Neuronal stem cell (in vitro differentiated cells): Measurements from ENCODE around the gene DAPK1.
A peak's percentile ranks its signal among the peaks of the same experiment; 100 is the strongest.

Source experiments
- DNase-seq: peaks from one replicate; pipeline ENCODE4 v3.0.0-alpha.2; 2013; ENCODE audit warnings: low spot score
- H2AFZ ChIP-seq: one replicate; pipeline ENCODE4 v1.6.1; 2013; ENCODE audit warnings: mild to moderate bottlenecking, low read length, inconsistent platforms
- H2AK5ac ChIP-seq: 2 replicates; pipeline ENCODE4 v1.6.1; 2013; ENCODE audit warnings: low read depth, mild to moderate bottlenecking, inconsistent platforms, low read length, moderate library complexity, mixed read lengths
- H2BK120ac ChIP-seq: 2 replicates; pipeline ENCODE4 v1.6.1; 2013; ENCODE audit warnings: low read depth, mild to moderate bottlenecking, inconsistent platforms, low read length, moderate library complexity, mixed read lengths
- H2BK12ac ChIP-seq: one replicate; pipeline ENCODE4 v1.6.1; 2013; ENCODE audit warnings: low read length, inconsistent platforms
- H2BK15ac ChIP-seq: 2 replicates; pipeline ENCODE4 v1.6.1; 2013; ENCODE audit warnings: mild to moderate bottlenecking, low read length, inconsistent platforms, mixed read lengths
- H2BK5ac ChIP-seq: one replicate; pipeline ENCODE4 v1.6.1; 2013; ENCODE audit warnings: inconsistent platforms, mild to moderate bottlenecking, low read length, moderate library complexity
- H3K14ac ChIP-seq: one replicate; pipeline ENCODE4 v1.6.1; 2013; ENCODE audit warnings: low read length, inconsistent platforms
- H3K18ac ChIP-seq: 2 replicates; pipeline ENCODE4 v1.6.1; 2013; ENCODE audit warnings: low read length, inconsistent platforms
- H3K23ac ChIP-seq: 2 replicates; pipeline ENCODE4 v1.6.1; 2013; ENCODE audit warnings: low read depth, mild to moderate bottlenecking, mixed read lengths, low read length, inconsistent platforms; ENCODE audit not compliant: poor library complexity
- H3K27ac ChIP-seq: replicated peaks from 3 replicates; pipeline ENCODE4 v1.5.1; 2013; ENCODE audit warnings: low read length, inconsistent platforms
- H3K27me3 ChIP-seq, 3 experiments: 2 replicates each; pipeline ENCODE4 v1.6.1; 2013; ENCODE audit warnings: low read length in 3 of 3, mild to moderate bottlenecking in 2 of 3, inconsistent platforms in 1 of 3, low read depth in 1 of 3, mixed read lengths in 1 of 3, moderate library complexity in 1 of 3; ENCODE audit not compliant: control insufficient read depth in 3 of 3, insufficient read depth in 3 of 3
- H3K36me3 ChIP-seq, 2 donors: replicated peaks in 1 of 2; 2 replicates each; pipeline ENCODE4 v1.6.1; 2013; ENCODE audit warnings: low read length in 2 of 2; ENCODE audit not compliant: control insufficient read depth in 2 of 2, insufficient read depth in 2 of 2
- H3K4ac ChIP-seq: 2 replicates; pipeline ENCODE4 v1.6.1; 2013; ENCODE audit warnings: inconsistent platforms, mild to moderate bottlenecking, low read length, moderate library complexity
- H3K4me1 ChIP-seq, 2 donors: 1 replicate in 1 of 2; 2 replicates in 1 of 2; pipeline ENCODE4 v1.6.1; 2013; ENCODE audit warnings: low read length in 2 of 2, low read depth in 1 of 2; ENCODE audit not compliant: control insufficient read depth in 2 of 2, insufficient read depth in 1 of 2
- H3K4me2 ChIP-seq: one replicate; pipeline ENCODE4 v1.6.1; 2013; ENCODE audit warnings: mild to moderate bottlenecking, low read length, inconsistent platforms; ENCODE audit not compliant: insufficient read depth, poor library complexity, severe bottlenecking
- H3K4me3 ChIP-seq, 2 donors: 2 replicates each; pipeline ENCODE4 v1.5.1; 2013; ENCODE audit warnings: low read length in 2 of 2, mild to moderate bottlenecking in 2 of 2, inconsistent platforms in 1 of 2, moderate library complexity in 1 of 2
- H3K79me1 ChIP-seq: one replicate; pipeline ENCODE4 v1.6.1; 2013; ENCODE audit warnings: low read depth, mild to moderate bottlenecking, inconsistent platforms, low read length, moderate library complexity
- H3K9ac ChIP-seq: one replicate; pipeline ENCODE4 v1.6.1; 2013; ENCODE audit warnings: mild to moderate bottlenecking, low read depth, low read length, inconsistent platforms; ENCODE audit not compliant: poor library complexity
- H3K9me3 ChIP-seq, 2 donors: replicated peaks in 1 of 2; 2 replicates each; pipeline versions ENCODE3 to v1.6.1; 2013; ENCODE audit warnings: low read length in 2 of 2, mild to moderate bottlenecking in 2 of 2, inconsistent platforms in 1 of 2, low read depth in 1 of 2, mixed read lengths in 1 of 2, moderate library complexity in 1 of 2; ENCODE audit not compliant: control insufficient read depth in 2 of 2, insufficient read depth in 1 of 2
- H4K8ac ChIP-seq: one replicate; pipeline ENCODE4 v1.6.1; 2013; ENCODE audit warnings: low read depth, mild to moderate bottlenecking, inconsistent platforms, low read length, moderate library complexity
- H4K91ac ChIP-seq: one replicate; pipeline ENCODE4 v1.6.1; 2013; ENCODE audit warnings: low read length, low read depth, mild to moderate bottlenecking, inconsistent platforms; ENCODE audit not compliant: poor library complexity
- WGBS, 2 donors: extraction: QIAGEN DNeasy Blood & Tissue Kit; methylation state at CpG; one replicate each; pipeline ENCODE4 v1.1.7; 2013; ENCODE audit warnings: missing lambda C conversion rate in 2 of 2, mixed read lengths in 1 of 2; ENCODE audit not compliant: insufficient read length in 2 of 2, insufficient replicate concordance in 1 of 2; ENCODE audit errors: extremely low coverage in 2 of 2; 5-methylcytosine and 5-hydroxymethylcytosine counted together

Gene DAPK1

DNA sequence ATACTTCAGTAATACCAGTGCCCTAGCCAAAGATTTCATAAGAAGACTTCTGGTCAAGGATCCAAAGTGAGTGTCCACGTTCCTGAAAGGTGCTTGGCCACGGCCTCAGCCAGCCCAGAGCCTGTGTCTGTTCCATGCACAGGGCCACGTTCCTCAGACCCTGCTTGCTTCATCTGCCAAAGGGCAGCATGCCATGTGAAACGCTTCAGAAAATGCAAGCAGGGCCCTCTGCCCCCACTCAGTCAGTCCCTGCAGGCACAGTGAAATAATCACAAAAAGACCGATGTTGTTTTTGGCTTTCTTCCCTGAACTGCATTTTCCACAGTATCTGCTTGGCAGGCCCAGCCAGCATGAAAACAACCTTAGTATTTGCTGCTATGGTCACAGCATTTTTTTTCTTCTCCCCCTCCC is 142.7 kb downstream of the DAPK1 start:
- Histone ChIP-seq H3K9me3 (no peaks in the 10 kb centered on the region), H3K23ac (no peak overlapping the region), H3K79me1 (peaks cover 2% of the 10 kb centered on the region), H4K8ac (no peak overlapping the region), H2BK15ac (no peak overlapping the region), H3K27me3 (no peaks in the 10 kb centered on the region), H2AFZ (no peak overlapping the region), H3K18ac (no peak overlapping the region), H3K4ac (no peak overlapping the region), H2AK5ac (no peak overlapping the region), H3K14ac (no peak overlapping the region), H3K4me2 (no peak overlapping the region), H3K27ac (no peak overlapping the region), H3K9ac (no peak overlapping the region), H3K4me1 (peaks cover 0 to 10% of the 10 kb centered on the region in 2 donors), H2BK5ac (peak overlapping the region; percentile 28), H2BK120ac (no peak overlapping the region), H4K91ac (no peak overlapping the region), H3K4me3 (no peak overlapping the region), H2BK12ac (no peak overlapping the region), H3K36me3 (peaks cover 9 to 80% of the 10 kb centered on the region in 2 donors)
- no CpG with 5 or more reads among the region's 5 CpGs for WGBS, 2 donors
- DNase-seq, result no peak

DNA sequence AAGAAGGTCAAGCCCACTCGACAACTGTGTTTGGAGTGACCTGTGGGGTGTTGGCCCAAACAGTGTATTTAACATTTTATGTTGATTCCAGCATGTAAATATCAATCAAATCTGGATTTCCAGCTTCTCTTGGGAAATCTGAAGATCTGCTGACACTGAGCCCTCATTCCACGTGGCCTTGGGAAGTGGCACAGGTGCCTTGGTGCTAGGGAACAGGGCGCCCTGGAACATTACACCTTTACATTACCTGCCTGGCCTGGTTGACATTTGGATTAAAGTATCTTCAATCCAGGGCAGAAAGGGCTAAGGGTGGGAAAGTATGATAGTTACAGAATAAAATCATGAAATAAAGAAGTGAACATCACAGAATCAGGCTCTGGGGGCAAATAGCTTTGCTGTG is 143.4 kb downstream of the DAPK1 start:
- Histone ChIP-seq H3K27ac (no peak overlapping the region), H3K4ac (no peak overlapping the region), H3K4me2 (no peak overlapping the region), H2BK15ac (no peak overlapping the region), H3K4me3 (no peak overlapping the region), H3K14ac (no peak overlapping the region), H2AK5ac (no peak overlapping the region), H3K9ac (no peak overlapping the region), H3K18ac (no peak overlapping the region), H4K8ac (no peak overlapping the region), H2BK12ac (no peak overlapping the region), H3K36me3 (peaks cover 13 to 87% of the 10 kb centered on the region in 2 donors), H4K91ac (no peak overlapping the region), H3K9me3 (no peaks in the 10 kb centered on the region), H3K23ac (no peak overlapping the region), H3K79me1 (peaks cover 2% of the 10 kb centered on the region), H3K27me3 (no peaks in the 10 kb centered on the region), H2BK5ac (no peak overlapping the region), H2AFZ (no peak overlapping the region), H3K4me1 (peaks cover 0 to 10% of the 10 kb centered on the region in 2 donors), H2BK120ac (no peak overlapping the region)
- WGBS, 2 donors, result no CpG with 5 or more reads among the region's 3 CpGs
- no peak for DNase-seq

DNA sequence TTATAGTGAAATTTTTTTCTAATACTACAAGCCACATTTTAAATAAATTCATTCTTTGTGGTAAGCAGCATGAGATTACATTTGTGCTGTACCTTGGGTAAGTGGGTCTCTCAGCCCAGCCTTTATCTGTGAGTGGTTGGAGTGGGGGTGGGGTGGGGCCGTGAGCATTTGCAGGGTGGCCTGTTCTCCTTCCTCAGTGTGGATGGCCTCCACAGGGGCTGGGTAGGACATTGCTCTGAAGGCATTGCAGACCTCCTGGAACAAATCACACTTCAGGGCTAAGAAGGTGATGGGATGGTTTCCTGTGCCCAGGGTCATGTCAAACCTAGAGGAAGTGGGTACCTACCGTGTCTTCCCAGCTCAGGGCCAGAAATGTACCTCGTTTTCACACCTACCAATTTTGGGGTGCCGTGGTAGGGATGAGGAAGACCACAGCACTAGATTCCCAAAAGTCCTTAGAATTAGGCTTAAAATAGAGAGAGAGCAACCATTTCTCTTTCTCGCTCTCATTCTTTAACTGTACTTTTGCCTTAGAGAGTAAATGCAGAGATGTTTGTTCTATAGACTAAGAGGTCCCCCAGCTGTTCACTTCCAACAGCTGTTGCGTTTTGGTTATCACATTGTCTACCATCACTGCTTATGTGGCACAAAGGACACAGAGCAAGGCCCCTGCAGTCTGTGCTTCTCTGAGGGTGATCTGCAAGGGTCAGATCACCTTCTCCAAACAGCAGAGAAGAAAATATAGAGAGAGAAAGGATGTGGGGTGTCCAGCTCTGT is 144.9 kb downstream of the DAPK1 start:
- DNase-seq, result no peak
- H3K27me3 ChIP-seq, result no peaks in the 10 kb centered on the region
- H3K9ac ChIP-seq, result no peak overlapping the region
- H2AFZ ChIP-seq, result no peak overlapping the region
- H3K23ac ChIP-seq, result no peak overlapping the region
- peaks cover 0 to 10% of the 10 kb centered on the region in 2 donors for H3K4me1 ChIP-seq
- H3K27ac ChIP-seq, result no peak overlapping the region
- WGBS, 2 donors, result no CpG with 5 or more reads among the region's 6 CpGs
- H3K36me3 ChIP-seq, result peaks cover 19 to 99% of the 10 kb centered on the region in 2 donors
- no peaks in the 10 kb centered on the region for H3K9me3 ChIP-seq
- H4K91ac ChIP-seq, result no peak overlapping the region
- no peak overlapping the region for H2BK5ac ChIP-seq
- peaks cover 2% of the 10 kb centered on the region for H3K79me1 ChIP-seq
- no peak overlapping the region for H2AK5ac ChIP-seq
- H3K4me3 ChIP-seq, result no peak overlapping the region
- H3K18ac ChIP-seq, result no peak overlapping the region
- H3K14ac ChIP-seq, result no peak overlapping the region
- no peak overlapping the region for H2BK120ac ChIP-seq
- H4K8ac ChIP-seq, result no peak overlapping the region
- no peak overlapping the region for H3K4ac ChIP-seq
- no peak overlapping the region for H2BK15ac ChIP-seq
- H3K4me2 ChIP-seq, result no peak overlapping the region
- no peak overlapping the region for H2BK12ac ChIP-seq

DNA sequence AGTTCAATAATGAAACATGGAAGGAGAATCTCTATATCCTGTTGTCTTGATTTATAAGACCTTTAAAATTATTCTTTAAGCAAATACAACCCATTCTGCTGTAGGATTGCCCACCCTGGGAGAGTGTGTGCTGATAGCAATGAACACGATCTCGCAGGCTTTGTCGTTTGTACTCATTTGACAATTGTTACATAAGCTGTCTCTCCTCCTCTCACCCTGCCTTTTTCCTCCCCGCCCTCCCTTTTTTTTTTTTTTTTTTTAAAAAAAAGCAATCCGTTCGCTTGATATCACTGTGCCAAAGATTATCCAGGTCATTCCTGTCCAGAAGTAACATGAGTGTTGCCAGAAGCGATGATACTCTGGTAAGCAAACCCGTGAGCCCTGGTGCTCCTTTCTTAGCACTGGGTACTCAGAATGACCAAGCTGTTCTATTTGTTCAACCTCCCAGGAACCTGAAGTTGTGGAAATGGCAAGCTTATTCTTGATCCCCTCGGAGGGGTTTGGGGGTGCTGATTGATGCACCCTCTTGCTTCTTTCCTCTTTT is 145.5 kb downstream of the DAPK1 start:
- H3K9me3 ChIP-seq, result no peaks in the 10 kb centered on the region
- no peak overlapping the region for H3K4me3 ChIP-seq
- H3K27me3 ChIP-seq, result no peaks in the 10 kb centered on the region
- no peak overlapping the region for H2AFZ ChIP-seq
- H3K14ac ChIP-seq, result no peak overlapping the region
- H3K4ac ChIP-seq, result no peak overlapping the region
- no peak overlapping the region for H4K8ac ChIP-seq
- H3K18ac ChIP-seq, result no peak overlapping the region
- H2BK15ac ChIP-seq, result no peak overlapping the region
- DNase-seq, result no peak
- H3K79me1 ChIP-seq, result peaks cover 2% of the 10 kb centered on the region
- H3K9ac ChIP-seq, result no peak overlapping the region
- H3K4me1 ChIP-seq, result peaks cover 0 to 10% of the 10 kb centered on the region in 2 donors
- peaks cover 20 to 99% of the 10 kb centered on the region in 2 donors for H3K36me3 ChIP-seq
- H3K27ac ChIP-seq, result no peak overlapping the region
- no peak overlapping the region for H2BK12ac ChIP-seq
- H2BK5ac ChIP-seq, result no peak overlapping the region
- H4K91ac ChIP-seq, result no peak overlapping the region
- no peak overlapping the region for H3K4me2 ChIP-seq
- WGBS, 2 donors, result no CpG with 5 or more reads among the region's 9 CpGs
- no peak overlapping the region for H3K23ac ChIP-seq
- H2AK5ac ChIP-seq, result no peak overlapping the region
- H2BK120ac ChIP-seq, result no peak overlapping the region
